Stimulated activated CD8-positive, alpha-beta memory T cell treated with anti-CD3 and anti-CD28 coated beads, Interleukin-12 subunit alpha, Interleukin-12 subunit beta, amount 100 ng/mL, for 1 hour (primary cell): ENCODE data around the gene OR4C6.

Experiments used
- DNase-seq: peaks from one replicate; pipeline ENCODE4 v3.0.0-alpha.2; 2020; ENCODE audit warnings: low read depth

OR4C6 gene

GRCh38 chr11:55661901-55662300 lies at the start of gene OR4C6:
Gene OR4C6 (plus strand): TSS chr11:55662201. CDS start chr11:55665167, 2,966 bp downstream.
- no peak for DNase-seq

DNA sequence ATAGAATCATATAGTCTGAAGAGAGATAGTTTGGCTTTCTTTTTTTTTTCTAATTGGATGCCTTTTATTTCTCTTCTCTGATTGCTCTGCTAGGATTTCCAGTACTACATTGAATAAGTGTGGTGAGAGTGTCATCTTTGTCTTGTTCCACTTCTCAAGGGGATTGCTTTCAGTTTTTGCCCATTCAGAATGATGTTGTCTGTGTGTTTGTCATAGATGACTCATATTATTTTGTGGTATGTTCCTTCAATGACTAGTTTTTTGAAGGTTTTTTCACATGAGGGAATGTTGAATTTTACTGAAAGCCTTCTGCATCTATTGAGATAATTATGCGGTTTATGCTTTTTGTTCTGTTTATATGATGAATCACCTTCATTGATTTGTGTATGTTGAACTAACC lies 37.5 kb upstream of the OR4C6 start:
- DNase-seq, result no peak

- no peak for DNase-seq
Observed at GRCh38 chr11:55634813-55635212, 27.2 kb upstream of the OR4C6 start, which contains the start of gene OR4P4. Gene OR4P4 (plus strand): TSS chr11:55635113.

DNA sequence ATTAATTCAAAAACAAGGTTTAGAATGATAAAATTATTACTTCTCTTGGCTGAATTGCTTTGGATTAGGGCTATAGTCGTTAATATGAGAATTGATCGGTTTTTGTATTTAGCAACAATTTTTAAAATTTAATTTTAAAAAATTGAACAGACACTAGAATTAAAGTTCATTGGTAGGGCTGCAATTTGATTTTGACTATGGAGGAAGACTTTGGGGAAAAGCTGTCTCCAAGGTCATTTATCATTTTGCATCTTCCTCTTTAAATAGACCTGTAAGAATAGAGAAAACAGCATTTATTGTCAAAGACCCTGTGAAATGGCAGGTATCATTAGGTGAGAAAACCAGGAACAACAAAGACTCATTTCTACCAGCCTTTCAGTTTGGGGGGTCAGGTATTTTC lies 14.0 kb upstream of the OR4C6 start, which contains the start of gene OR4S2:
TSS of gene OR4S2 (plus strand) at position 301 of the 400 bp plus-strand sequence. CDS start 2,577 bp downstream, outside the sequence.
- DNase-seq, result no peak

DNA sequence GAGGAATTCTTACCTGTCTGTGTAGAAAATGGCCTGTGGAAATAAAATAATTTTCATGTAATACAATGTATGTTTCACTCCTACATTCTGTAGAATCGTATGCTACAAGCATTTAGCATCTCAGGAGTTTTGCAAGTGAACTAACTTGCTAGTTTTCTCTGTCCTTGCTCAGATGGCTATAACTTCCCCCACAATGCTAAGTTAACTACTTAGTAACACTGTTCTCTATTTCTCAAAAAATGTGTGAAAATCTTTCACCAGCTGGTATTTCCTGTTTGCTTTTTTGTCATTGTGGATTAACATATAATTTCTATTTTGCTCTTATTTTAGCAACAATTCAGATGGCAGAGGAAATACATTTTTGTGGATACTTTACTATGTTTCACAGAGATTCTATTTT lies 9.4 kb upstream of the OR4C6 start:
- DNase-seq, result no peak

- no peak for DNase-seq
Observed at GRCh38 chr11:55655096-55655495, 6.9 kb upstream of the OR4C6 start.

- DNase-seq, result no peak
Observed at GRCh38 chr11:55658031-55658573, 3.9 kb upstream of the OR4C6 start.

- DNase-seq, result no peak
Observed at GRCh38 chr11:55658608-55659007, 3.4 kb upstream of the OR4C6 start.

- DNase-seq, result no peak
Observed at GRCh38 chr11:55669376-55669775, 7.4 kb downstream of the OR4C6 start.

GRCh38 chr11:55673860-55674259 lies 11.9 kb downstream of the OR4C6 start:
- DNase-seq, result no peak

- no peak for DNase-seq
Observed at GRCh38 chr11:55697817-55698216, 35.8 kb downstream of the OR4C6 start.

DNA sequence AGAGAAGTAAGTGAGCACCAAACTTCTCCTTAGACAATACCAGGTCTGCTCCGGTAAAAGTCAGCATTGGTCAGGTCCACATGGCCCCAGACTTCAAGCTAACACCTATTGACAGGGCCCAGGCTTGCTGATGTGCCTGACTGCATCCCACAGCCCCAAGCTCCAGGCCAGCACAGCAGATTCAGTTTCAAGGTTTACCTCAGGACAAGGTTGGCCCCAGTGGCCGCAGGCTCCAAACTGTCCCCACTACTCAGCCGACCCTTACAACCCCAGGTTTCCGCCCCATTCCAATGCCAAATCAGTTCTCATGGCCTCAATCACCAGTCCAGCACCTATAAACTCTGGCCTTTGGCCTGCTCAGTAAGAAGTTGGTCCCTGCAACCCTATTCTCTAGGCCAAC lies 39.4 kb downstream of the OR4C6 start:
- DNase-seq, result no peak

- DNase-seq, result no peak
Observed at GRCh38 chr11:55707029-55707428, 45.0 kb downstream of the OR4C6 start.

DNA sequence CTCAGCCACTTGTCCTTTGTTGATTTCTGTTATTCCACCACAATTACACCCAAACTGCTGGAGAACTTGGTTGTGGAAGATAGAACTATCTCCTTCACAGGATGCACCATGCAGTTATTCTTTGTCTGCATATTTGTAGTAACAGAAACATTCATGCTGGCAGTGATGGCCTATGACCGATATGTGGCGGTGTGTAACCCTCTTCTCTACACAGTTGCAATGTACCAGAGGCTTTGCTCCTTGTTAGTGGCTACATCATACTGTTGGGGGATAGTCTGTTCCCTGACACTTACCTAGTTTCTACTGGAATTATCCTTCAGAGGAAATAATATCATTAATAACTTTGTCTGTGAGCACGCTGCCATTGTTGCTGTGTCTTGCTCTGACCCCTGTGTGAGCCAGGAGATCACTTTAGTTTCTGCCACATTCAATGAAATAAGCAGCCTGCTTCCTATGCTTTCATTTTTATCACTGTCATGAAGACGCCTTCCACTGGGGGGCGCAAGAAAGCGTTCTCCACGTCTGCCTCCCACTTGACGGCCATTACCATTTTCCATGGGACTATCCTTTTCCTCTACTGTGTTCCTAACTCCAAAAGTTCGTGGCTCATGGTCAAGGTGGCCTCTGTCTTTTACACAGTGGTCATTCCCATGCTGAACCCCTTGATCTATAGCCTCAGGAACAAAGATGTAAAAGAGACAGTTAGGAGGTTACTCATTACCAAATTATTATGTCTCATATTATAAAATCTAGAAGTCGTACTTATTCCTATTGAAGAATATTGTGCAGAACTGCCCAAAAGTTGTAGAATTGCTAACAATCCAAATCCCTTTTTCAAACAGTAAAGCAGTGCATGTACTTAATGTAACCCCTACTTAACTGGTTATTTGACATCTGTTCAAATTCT lies 53.2 kb downstream of the OR4C6 start:
- DNase-seq, result no peak
